ENCODE data around the gene CACNB4. TPM values are rescaled to one million over a fixed set of nuclear protein-coding genes. Genes with fewer than 3 reads are reported as not detected.

The CACNB4 gene
- total and polyA plus RNA-seq, 2 of the 4 experiments (the other 2 are of a cell fraction): 0.12 to 0.36 TPM

- H2BK15ac ChIP-seq (ENCODE audit: low read depth, low read length): no peak overlapping the region
- H3K9me1 ChIP-seq (ENCODE audit: insufficient read depth, low read length): no peaks in the 10 kb centered on the region
- no peaks in the 10 kb centered on the region for H3K4me1 ChIP-seq (ENCODE audit: control insufficient read depth, insufficient read depth, low read length)
- no peak overlapping the region for H2AK5ac ChIP-seq (ENCODE audit: low read depth, low read length)
- no peak overlapping the region for H2AFZ ChIP-seq (replicated peaks; ENCODE audit: low read length, poor library complexity)
- no peak overlapping the region for H2BK120ac ChIP-seq (ENCODE audit: low read depth, low read length)
- ATAC-seq (ENCODE audit: low read depth) (no peak), DNase-seq (no peak)
- no peak overlapping the region for H3K4me2 ChIP-seq (ENCODE audit: low read depth, low read length)
- intact Hi-C loops (cut with micrococcal nuclease) (no loop called here), in situ Hi-C loops (cut with MboI; ENCODE audit: low sequenced_read_pairs) (no loop called here), dilution Hi-C loops (cut with HindIII; ENCODE audit: low sequenced_read_pairs, unreplicated experiment) (no loop called here)
- no peak overlapping the region for H3K18ac ChIP-seq (ENCODE audit: low read depth, low read length)
- H2BK5ac ChIP-seq (ENCODE audit: low read depth, low read length, poor library complexity, severe bottlenecking): no peak overlapping the region
- H4K8ac ChIP-seq (ENCODE audit: low read depth in 2 of 2, low read length in 2 of 2): no peak overlapping the region
- no peaks in the 10 kb centered on the region for H3K36me3 ChIP-seq (ENCODE audit: control insufficient read depth, insufficient read depth, low read length)
- POLR2A ChIA-PET (ENCODE audit: unreplicated experiment): no interaction called here
- no peak overlapping the region for H4K5ac ChIP-seq (ENCODE audit: low read depth, low read length)
- H3K9me3 ChIP-seq (ENCODE audit: control insufficient read depth, insufficient read depth, low read length): no peaks in the 10 kb centered on the region
- no peak for TF ChIP-seq CEBPB (IDR thresholded peaks at IDR 0.05; ENCODE audit: low read depth, low read length)
- TF ChIP-seq CTCF (conservative IDR thresholded peaks at IDR 0.05; ENCODE audit: low read depth, low read length): no peak
- TF ChIP-seq MAFK (IDR thresholded peaks at IDR 0.05; ENCODE audit: low read depth, low read length): no peak
- no peak for TF ChIP-seq RFX5 (IDR thresholded peaks at IDR 0.05; ENCODE audit: low read depth, low read length)
- no peak for TF ChIP-seq RCOR1 (IDR thresholded peaks at IDR 0.05; ENCODE audit: insufficient replicate concordance, low read length)
- no peak for TF ChIP-seq POLR2A (IDR thresholded peaks at IDR 0.05; ENCODE audit: low read depth, low read length)
- no peak for TF ChIP-seq NFE2L2 (IDR thresholded peaks at IDR 0.05; ENCODE audit: low read depth, low read length)
- no peak for TF ChIP-seq RAD21 (IDR thresholded peaks at IDR 0.05; ENCODE audit: low read length)
- TF ChIP-seq ELK1 (IDR thresholded peaks at IDR 0.05; ENCODE audit: borderline replicate concordance, low read depth, low read length): no peak
- no peak for TF ChIP-seq BHLHE40 (IDR thresholded peaks at IDR 0.05; ENCODE audit: low read depth, low read length)
- TF ChIP-seq FOS (IDR thresholded peaks at IDR 0.05; ENCODE audit: low read depth, low read length): no peak
- H3K9ac ChIP-seq (ENCODE audit: low read depth, low read length): no peak overlapping the region
- no peak overlapping the region for H2AK9ac ChIP-seq (replicated peaks; ENCODE audit: low read depth, low read length, poor library complexity)
- peaks cover 6% of the 10 kb centered on the region for H3K27me3 ChIP-seq (ENCODE audit: control insufficient read depth, insufficient read depth, low read length)
- no peak overlapping the region for H3K23ac ChIP-seq (ENCODE audit: low read depth, low read length)
- H3K56ac ChIP-seq (ENCODE audit: extremely low read depth, insufficient read depth, low read length): no peak overlapping the region
- no peak overlapping the region for H3K14ac ChIP-seq (replicated peaks; ENCODE audit: low read depth, low read length)
- no peak overlapping the region for H3K4ac ChIP-seq (ENCODE audit: low read depth, low read length)
- no TSS peak for BruUV-seq (replicated peaks)
- no CpG with 5 or more reads among the region's 3 CpGs for WGBS, 2 experiments (ENCODE audit: extremely low coverage in 2 of 2, insufficient read length in 1 of 2)
- H4K91ac ChIP-seq (ENCODE audit: insufficient read depth, low read depth, low read length): no peak overlapping the region
- H3K4me3 ChIP-seq (ENCODE audit: insufficient read depth, low read depth, low read length): no peak overlapping the region
- H3K79me1 ChIP-seq (ENCODE audit: low read depth in 1 of 2, low read length in 2 of 2): no peaks in the 10 kb centered on the region
- H3K27ac ChIP-seq (ENCODE audit: insufficient read depth, low read length): no peak overlapping the region
- no peaks in the 10 kb centered on the region for H4K20me1 ChIP-seq (ENCODE audit: insufficient read depth, low read length)
- H2BK20ac ChIP-seq (ENCODE audit: low read depth, low read length): no peak overlapping the region
- CTCF ChIA-PET: no interaction called here
These were observed 226.4 kb downstream of the CACNB4 start for GRCh38 chr2:151872463-151872862.
